HepG2 (cell line): Measurements from ENCODE around the gene TAAR6. TPM values are rescaled to one million over a fixed set of nuclear protein-coding genes. Genes with fewer than 3 reads are reported as not detected.

ENCODE experiments used
- ATAC-seq: fragments of 200-7000 bp; cut with Tn5 transposase; 3 replicates; pipeline ENCODE4 v1.9.1; 2020; ENCODE audit warnings: mild to moderate bottlenecking, moderate library complexity
- BruUV-seq: library from RNA; stranded (reverse); fragments of 400-500 nt; replicated peaks from 2 replicates; lab custom pipeline; 2021; lab: Mats Ljungman, UMichigan
- CTCF ChIA-PET: fragments of 300-600 bp; formaldehyde crosslinking; extraction: SDS; loops from one replicate; lab custom pipeline; 2021; ENCODE audit warnings: low total read pairs, inconsistent platforms, low intra/inter-chr PET ratio; lab: Yijun Ruan, JAX
- POLR2A ChIA-PET: fragments of 350-600 bp; sonication (Branson Sonifier 250); formaldehyde crosslinking; loops from one replicate; lab custom pipeline; 2020; ENCODE audit warnings: antibody characterized with exemption, inconsistent platforms; lab: Yijun Ruan, JAX
- DNase-seq: peaks from one replicate; pipeline ENCODE4 v3.0.0-alpha.2; 2015; ENCODE audit warnings: low spot score
- FAIRE-seq: peaks from 3 replicates; lab custom pipeline; 2011; peaks lifted over from hg19 to GRCh38; lab: Jason Lieb, UNC
- H2AFZ ChIP-seq: one replicate; pipeline ENCODE4 v1.6.1; 2011; ENCODE audit warnings: low read length, inconsistent platforms
- H3K27ac ChIP-seq: fragments of 300-600 bp; 3 replicates; pipeline ENCODE4 v1.8.0; 2011; ENCODE audit warnings: mixed run types, mild to moderate bottlenecking, mixed read lengths, low read length, inconsistent platforms; ENCODE audit not compliant: insufficient read depth; ENCODE audit errors: extremely low read length
- H3K27me3 ChIP-seq, 2 experiments: fragments of 200-600 bp in 1 of 2; 2 replicates in 1 of 2; 3 replicates in 1 of 2; pipeline versions ENCODE4 v1.6.0 to v1.8.0; 2011; ENCODE audit warnings: low read length in 2 of 2, mild to moderate bottlenecking in 2 of 2, moderate library complexity in 2 of 2, inconsistent platforms in 1 of 2; ENCODE audit not compliant: insufficient read depth in 2 of 2, control insufficient read depth in 1 of 2
- H3K36me3 ChIP-seq, 2 experiments: fragments of 200-600 bp in 1 of 2; replicated peaks in 1 of 2; 2 replicates in 1 of 2; 3 replicates in 1 of 2; pipeline versions ENCODE4 v1.5.1 to v1.8.0; 2011; ENCODE audit warnings: low read length in 2 of 2, inconsistent platforms in 1 of 2; ENCODE audit not compliant: insufficient read depth in 2 of 2, control insufficient read depth in 1 of 2
- H3K4me1 ChIP-seq: 2 replicates; pipeline ENCODE4 v1.5.1; 2012; ENCODE audit warnings: low read length, inconsistent platforms; ENCODE audit not compliant: insufficient read depth
- H3K4me2 ChIP-seq: 2 replicates; pipeline ENCODE4 v1.6.0; 2011; ENCODE audit warnings: low read depth, low read length, inconsistent platforms
- H3K4me3 ChIP-seq, 3 experiments: fragments of 200-600 bp in 1 of 3; sonication (generic), shearing (Covaris generic) in 1 of 3; replicated peaks in 1 of 3; 2 replicates each; pipeline ENCODE4 v1.5.1; 2011 to 2016; ENCODE audit warnings: low read length in 3 of 3, inconsistent platforms in 2 of 3, low read depth in 2 of 3, mild to moderate bottlenecking in 2 of 3, control low read depth in 1 of 3, mixed read lengths in 1 of 3; ENCODE audit not compliant: insufficient read depth in 1 of 3
- H3K79me2 ChIP-seq: one replicate; pipeline ENCODE4 v1.6.1; 2011; ENCODE audit warnings: low read length, inconsistent platforms; ENCODE audit not compliant: insufficient read depth
- H3K9ac ChIP-seq: 2 replicates; pipeline ENCODE4 v1.6.0; 2011; ENCODE audit warnings: mild to moderate bottlenecking, low read depth, low read length, inconsistent platforms; ENCODE audit not compliant: insufficient read depth
- H3K9me3 ChIP-seq: 2 replicates; pipeline ENCODE4 v1.5.1; 2012; ENCODE audit warnings: mild to moderate bottlenecking, low read length
- H4K20me1 ChIP-seq: 2 replicates; pipeline ENCODE4 v1.6.0; 2011; ENCODE audit warnings: inconsistent platforms, mild to moderate bottlenecking, low read length, moderate library complexity; ENCODE audit not compliant: insufficient read depth
- CHCHD3 ChIP-seq: sonication (generic); formaldehyde crosslinking; IDR thresholded peaks from 2 replicates; pipeline ENCODE4 v1.8.0; 2022; ENCODE audit warnings: mild to moderate bottlenecking, missing genetic modification reagents, moderate library complexity
- FOXK1 ChIP-seq: sonication (generic); formaldehyde crosslinking; IDR thresholded peaks from 2 replicates; pipeline ENCODE4 v1.4.0; 2020; ENCODE audit warnings: low read depth, missing genetic modification reagents, borderline replicate concordance
- FOXO1 ChIP-seq: sonication (generic); formaldehyde crosslinking; IDR thresholded peaks from 2 replicates; pipeline ENCODE4 v1.4.0; 2020; ENCODE audit warnings: missing genetic modification reagents
- HDAC2 ChIP-seq: sonication (generic); formaldehyde crosslinking; IDR thresholded peaks from 2 replicates; pipeline ENCODE4 v1.4.0; 2020; ENCODE audit warnings: missing genetic modification reagents
- MAFK ChIP-seq, 2 experiments: IDR thresholded peaks in 1 of 2; conservative IDR thresholded peaks in 1 of 2; 2 replicates each; pipeline ENCODE4 v1.6.1; 2011; ENCODE audit warnings: improper control_type of control experiment in 2 of 2, low read length in 2 of 2
- MTF2 ChIP-seq: sonication (generic); formaldehyde crosslinking; IDR thresholded peaks from 2 replicates; pipeline ENCODE4 v1.5.0; 2020; ENCODE audit warnings: missing genetic modification reagents, borderline replicate concordance
- MZF1 ChIP-seq: sonication (generic); formaldehyde crosslinking; IDR thresholded peaks from 2 replicates; pipeline ENCODE4 v1.8.1; 2023; ENCODE audit warnings: mild to moderate bottlenecking, missing genetic modification reagents, borderline replicate concordance
- NFYC ChIP-seq: IDR thresholded peaks from 2 replicates; pipeline ENCODE4 v1.6.1; 2016; ENCODE audit warnings: missing genetic modification reagents, missing compliant biosample characterization
- NRL ChIP-seq: sonication (generic); formaldehyde crosslinking; IDR thresholded peaks from 2 replicates; pipeline ENCODE4 v1.5.0; 2020; ENCODE audit warnings: missing genetic modification reagents, mild to moderate bottlenecking, moderate library complexity, borderline replicate concordance
- PAX8 ChIP-seq: sonication (generic); formaldehyde crosslinking; IDR thresholded peaks from 2 replicates; pipeline ENCODE4 v1.8.0; 2022; ENCODE audit warnings: mild to moderate bottlenecking, missing genetic modification reagents, borderline replicate concordance
- PRPF4 ChIP-seq: fragments of 200-400 bp; formaldehyde crosslinking; IDR thresholded peaks from 2 replicates; pipeline ENCODE4 v1.6.1; 2016; ENCODE audit warnings: low read length, low read depth; ENCODE audit not compliant: poor library complexity, severe bottlenecking
- RCOR2 ChIP-seq: IDR thresholded peaks from 2 replicates; pipeline ENCODE4 v1.6.1; 2016; ENCODE audit warnings: missing biosample characterization, missing genetic modification reagents
- STAT5B ChIP-seq: sonication (generic); formaldehyde crosslinking; IDR thresholded peaks from 2 replicates; pipeline ENCODE4 v1.4.0; 2020; ENCODE audit warnings: missing genetic modification reagents
- TSC22D2 ChIP-seq: sonication (generic); formaldehyde crosslinking; IDR thresholded peaks from 2 replicates; pipeline ENCODE4 v1.5.1; 2020; ENCODE audit warnings: missing genetic modification reagents, mild to moderate bottlenecking, borderline replicate concordance
- ZMYM2 ChIP-seq: sonication (generic); formaldehyde crosslinking; IDR thresholded peaks from 2 replicates; pipeline ENCODE4 v1.8.0; 2022; ENCODE audit warnings: mild to moderate bottlenecking, missing genetic modification reagents
- ZNF180 ChIP-seq: sonication (generic); formaldehyde crosslinking; IDR thresholded peaks from 2 replicates; pipeline ENCODE4 v1.4.0; 2020; ENCODE audit warnings: low read depth, missing genetic modification reagents, borderline replicate concordance
- ZNF292 ChIP-seq: sonication (generic); formaldehyde crosslinking; IDR thresholded peaks from 2 replicates; pipeline ENCODE4 v1.8.1; 2022; ENCODE audit warnings: mild to moderate bottlenecking, low read depth, missing genetic modification reagents, borderline replicate concordance
- ZNF367 ChIP-seq: sonication (generic); formaldehyde crosslinking; IDR thresholded peaks from 2 replicates; pipeline ENCODE4 v1.4.0; 2020; ENCODE audit warnings: missing genetic modification reagents, borderline replicate concordance
- ZNF607 ChIP-seq: sonication (generic); formaldehyde crosslinking; IDR thresholded peaks from 2 replicates; pipeline ENCODE4 v1.5.1; 2020; ENCODE audit warnings: missing genetic modification reagents, mild to moderate bottlenecking, borderline replicate concordance
- ZNF629 ChIP-seq: sonication (generic); formaldehyde crosslinking; conservative IDR thresholded peaks from 2 replicates; pipeline ENCODE4 v1.5.0; 2020; ENCODE audit warnings: missing genetic modification reagents
- ZNF660 ChIP-seq: sonication (generic); formaldehyde crosslinking; IDR thresholded peaks from 2 replicates; pipeline ENCODE4 v1.5.1; 2020; ENCODE audit warnings: mild to moderate bottlenecking, low read depth, missing genetic modification reagents, borderline replicate concordance
- WGBS: methylation state at CpG from one replicate; pipeline ENCODE4 v1.1.6; 2017; ENCODE audit warnings: low lambda C conversion rate; 5-methylcytosine and 5-hydroxymethylcytosine counted together
- in situ Hi-C: cut with HindIII; loops from 2 replicates; pipeline ENCODE4 v1.10.0; 2017; ENCODE audit warnings: low pct_unique_long_range_greater_than_20kb; ENCODE audit not compliant: extremely low pct_ligation_motif_present
- intact Hi-C: fragments of 100-400 bp; cut with micrococcal nuclease; formaldehyde crosslinking; loops from one replicate; pipeline ENCODE4 v1.10.0; 2022; ENCODE audit not compliant: unreplicated experiment
- polyA plus RNA-seq, 8 experiments: library from polyadenylated mRNA; depleted of rRNA in 3 of 8; stranded (reverse) in 7 of 8; unstranded in 1 of 8; fragments of >200 nt; fragmentation: Illumina TruSeq in 4 of 8; extraction: Trizol in 4 of 8; gene quantifications; 2 replicates each; pipeline versions ENCODE4 v1.2.1 to v1.2.3, GENCODE V29; 2011 to 2016; ENCODE audit warnings: low read depth in 4 of 8, missing spikeins in 1 of 8, mixed read lengths in 1 of 8; ENCODE audit not compliant: insufficient read depth in 1 of 8
- total RNA-seq, 5 experiments: library from RNA; depleted of rRNA; stranded (reverse); fragments of >200 nt; fragmentation: Illumina TruSeq; extraction: Trizol; gene quantifications; 2 replicates each; pipeline ENCODE4 v1.2.3, GENCODE V29; 2016; ENCODE audit warnings: low read depth in 1 of 5
- TF ChIP-seq, protein P1 (sequence below): sonication (generic); formaldehyde crosslinking; IDR thresholded peaks from 2 replicates; pipeline ENCODE4 v1.5.1; 2020; ENCODE audit warnings: mild to moderate bottlenecking, missing genetic modification reagents, moderate library complexity

TAAR6 gene
- total and polyA plus RNA-seq, 2 of the 13 experiments (the other 11 are each of a cell fraction or from before 2014, with no cell fraction given), result not detected

- TF ChIP-seq, protein P1, sequence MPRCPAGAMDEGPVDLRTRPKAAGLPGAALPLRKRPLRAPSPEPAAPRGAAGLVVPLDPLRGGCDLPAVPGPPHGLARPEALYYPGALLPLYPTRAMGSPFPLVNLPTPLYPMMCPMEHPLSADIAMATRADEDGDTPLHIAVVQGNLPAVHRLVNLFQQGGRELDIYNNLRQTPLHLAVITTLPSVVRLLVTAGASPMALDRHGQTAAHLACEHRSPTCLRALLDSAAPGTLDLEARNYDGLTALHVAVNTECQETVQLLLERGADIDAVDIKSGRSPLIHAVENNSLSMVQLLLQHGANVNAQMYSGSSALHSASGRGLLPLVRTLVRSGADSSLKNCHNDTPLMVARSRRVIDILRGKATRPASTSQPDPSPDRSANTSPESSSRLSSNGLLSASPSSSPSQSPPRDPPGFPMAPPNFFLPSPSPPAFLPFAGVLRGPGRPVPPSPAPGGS, result no peak
- TF ChIP-seq RCOR2 (CRISPR knock-in tag), result no peak
- TF ChIP-seq MAFK (conservative IDR thresholded peaks at IDR 0.05 in 1 of 2, IDR thresholded peaks at IDR 0.05 in 1 of 2; ENCODE audit: low read length in 2 of 2), result peak; percentile 65 to 85
These were observed 14.6 kb downstream of the TAAR6 start (continued) for GRCh38 chr6:132584698-132585097.

GRCh38 chr6:132587424-132587823, 17.3 kb downstream of the TAAR6 start:
- Histone ChIP-seq H3K27me3 (no peaks in the 10 kb centered on the region), H3K27ac (no peak overlapping the region), H3K36me3 (no peaks in the 10 kb centered on the region), H2AFZ (no peak overlapping the region), H3K9ac (no peak overlapping the region), H3K4me1 (no peaks in the 10 kb centered on the region), H3K79me2 (no peaks in the 10 kb centered on the region), H3K9me3 (no peaks in the 10 kb centered on the region), H3K4me3 (no peak overlapping the region), H3K4me2 (no peak overlapping the region), H4K20me1 (no peaks in the 10 kb centered on the region)
- POLR2A ChIA-PET, result no interaction called here
- WGBS, result 25% methylated on average over 2 of the region's 2 CpGs
- DNase-seq, result no peak
- intact Hi-C loops (no loop called here), in situ Hi-C loops (no loop called here)
- no peak for FAIRE-seq
- CTCF ChIA-PET, result no interaction called here
- BruUV-seq, result no TSS peak
- TF ChIP-seq PAX8 (CRISPR knock-in tag) (no peak), NFYC (CRISPR knock-in tag) (no peak), FOXO1 (CRISPR knock-in tag) (no peak), CHCHD3 (no peak), TSC22D2 (no peak), HDAC2 (no peak), MTF2 (CRISPR knock-in tag) (no peak), ZNF607 (no peak), ZMYM2 (no peak), FOXK1 (CRISPR knock-in tag) (no peak), ZNF180 (CRISPR knock-in tag) (no peak), ZNF367 (CRISPR knock-in tag) (no peak), ZNF292 (CRISPR knock-in tag) (no peak), ZNF629 (no peak), STAT5B (CRISPR knock-in tag) (no peak), NRL (CRISPR knock-in tag) (no peak), PRPF4 (no peak), MZF1 (CRISPR knock-in tag) (no peak), ZNF660 (no peak)
- ATAC-seq, result no peak
